ES-I3 (cell line): Measurements from ENCODE around the gene BAIAP2L2.
"Not testable (repeated sequence)": the region's sequence is repeated elsewhere in the genome, so short reads cannot be mapped to it uniquely, and the experiment has no call there.

Source experiments
- H3K36me3 ChIP-seq: 2 replicates; pipeline ENCODE4 v1.6.1; 2013; ENCODE audit warnings: mild to moderate bottlenecking, low read length, control low read depth, moderate library complexity; ENCODE audit not compliant: insufficient read depth
- H3K4me1 ChIP-seq: 2 replicates; pipeline ENCODE4 v1.6.1; 2013; ENCODE audit warnings: mild to moderate bottlenecking, control low read depth, low read length; ENCODE audit not compliant: insufficient read depth
- H3K9ac ChIP-seq: 2 replicates; pipeline ENCODE4 v1.6.1; 2013; ENCODE audit warnings: low read depth, mild to moderate bottlenecking, low read length, moderate library complexity
- H3K9me3 ChIP-seq: 2 replicates; pipeline ENCODE4 v1.6.1; 2013; ENCODE audit warnings: mild to moderate bottlenecking, low read length, moderate library complexity; ENCODE audit not compliant: control insufficient read depth, insufficient read depth

BAIAP2L2 gene

GRCh38 chr22:38040953-38041759 lies 69.3 kb downstream of the BAIAP2L2 start:
- Histone ChIP-seq H3K4me1 (no peaks in the 10 kb centered on the region), H3K9ac (no peak overlapping the region), H3K36me3 (no peaks in the 10 kb centered on the region), H3K9me3 (no peaks in the 10 kb centered on the region)

DNA sequence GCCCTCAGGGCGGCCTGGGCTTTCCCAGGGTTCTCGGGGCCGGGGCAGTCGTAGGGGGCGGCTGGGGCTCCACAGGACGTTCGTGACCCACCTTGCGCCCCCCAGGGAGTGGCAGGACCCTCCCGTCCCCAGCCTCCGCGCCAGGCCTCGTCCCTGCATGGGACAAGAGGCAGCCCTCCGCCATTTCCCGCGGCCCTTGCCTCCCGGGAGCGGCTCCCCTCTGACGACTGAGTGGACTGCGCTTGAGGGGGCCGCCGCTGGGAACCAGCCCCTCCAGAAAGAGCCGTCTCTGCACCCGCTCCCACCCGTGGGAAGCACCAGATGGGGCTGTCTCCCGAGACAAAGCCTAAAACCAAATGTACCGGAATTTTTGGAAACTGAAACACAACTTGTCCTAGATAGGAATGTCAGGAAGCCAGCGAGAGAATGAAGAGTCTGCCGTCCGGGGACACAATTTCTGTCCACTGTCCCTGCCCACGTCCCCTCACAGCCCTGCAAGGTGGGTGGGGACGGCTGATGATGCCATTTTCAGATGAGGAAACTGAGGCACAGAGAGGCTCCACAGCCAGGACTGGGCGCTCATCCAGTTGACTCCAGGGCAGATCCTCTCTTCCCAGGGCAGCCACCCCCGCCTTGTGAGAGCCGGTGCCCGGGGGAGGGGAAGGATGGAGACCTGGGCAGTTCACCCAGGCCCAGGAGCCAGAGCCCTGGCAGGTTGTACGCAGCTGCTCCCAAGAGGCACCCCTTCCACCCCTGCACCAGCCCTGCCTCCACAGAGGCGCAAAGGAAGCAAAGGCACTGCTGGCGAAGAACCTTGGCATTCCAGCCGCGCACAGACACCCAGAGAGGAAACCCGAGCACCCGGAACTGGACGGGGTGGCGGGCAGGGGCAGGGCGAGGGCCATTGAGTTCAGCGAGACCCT lies 71.3 kb downstream of the BAIAP2L2 start:
- no peaks in the 10 kb centered on the region for H3K9me3 ChIP-seq
- H3K9ac ChIP-seq = no peak overlapping the region
- peaks cover 6% of the 10 kb centered on the region for H3K4me1 ChIP-seq
- H3K36me3 ChIP-seq = no peaks in the 10 kb centered on the region

GRCh38 chr22:38038426-38038825 lies 72.1 kb downstream of the BAIAP2L2 start:
- Histone ChIP-seq H3K36me3 (no peaks in the 10 kb centered on the region), H3K9me3 (no peaks in the 10 kb centered on the region), H3K9ac (no peak overlapping the region), H3K4me1 (peaks cover 14% of the 10 kb centered on the region)

- not testable (repeated sequence) for H3K9ac ChIP-seq, H3K9me3 ChIP-seq, H3K36me3 ChIP-seq
- H3K4me1 ChIP-seq = peaks cover 17% of the 10 kb centered on the region
Measured at GRCh38 chr22:38037367-38038150, 72.9 kb downstream of the BAIAP2L2 start.

- Histone ChIP-seq H3K4me1 (peaks cover 17% of the 10 kb centered on the region), H3K9ac (no peak overlapping the region), H3K36me3 (no peaks in the 10 kb centered on the region), H3K9me3 (no peaks in the 10 kb centered on the region)
Measured at GRCh38 chr22:38036392-38037062, 74.0 kb downstream of the BAIAP2L2 start.

DNA sequence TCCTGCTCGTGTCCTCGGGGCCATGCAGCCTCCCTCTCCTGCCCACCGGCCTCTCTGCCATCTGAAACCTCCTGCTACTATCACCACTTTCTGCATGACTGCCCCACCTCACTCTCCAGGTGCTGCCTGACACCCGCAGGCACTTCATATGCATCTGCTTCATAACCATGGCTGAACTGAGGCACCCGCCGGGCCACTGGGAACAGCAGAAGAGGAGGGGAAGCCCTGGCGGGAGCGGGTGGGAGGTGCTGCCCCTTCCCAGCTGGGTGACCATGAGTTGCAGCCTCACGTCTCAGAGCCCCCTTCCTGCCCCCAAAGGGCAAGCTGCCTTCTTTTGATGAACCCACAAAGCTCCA lies 75.0 kb downstream of the BAIAP2L2 start:
- no peak overlapping the region for H3K9ac ChIP-seq
- no peaks in the 10 kb centered on the region for H3K9me3 ChIP-seq
- peaks cover 21% of the 10 kb centered on the region for H3K4me1 ChIP-seq
- H3K36me3 ChIP-seq = no peaks in the 10 kb centered on the region
